HG03439 (cell line): ENCODE data around the gene ELOVL7.
"Not testable (repeated sequence)": the region's sequence is repeated elsewhere in the genome, so short reads cannot be mapped to it uniquely, and the experiment has no call there.

Experiments used
- ATAC-seq: cut with Tn5 transposase; IDR thresholded peaks from one replicate; pipeline ENCODE4 v1.9.1; 2021; ENCODE audit warnings: mild to moderate bottlenecking, moderate library complexity; ENCODE audit not compliant: unreplicated experiment

ELOVL7 gene

GRCh38 chr5:60797482-60798153 lies 46.5 kb downstream of the ELOVL7 start:
- ATAC-seq: no peak

DNA sequence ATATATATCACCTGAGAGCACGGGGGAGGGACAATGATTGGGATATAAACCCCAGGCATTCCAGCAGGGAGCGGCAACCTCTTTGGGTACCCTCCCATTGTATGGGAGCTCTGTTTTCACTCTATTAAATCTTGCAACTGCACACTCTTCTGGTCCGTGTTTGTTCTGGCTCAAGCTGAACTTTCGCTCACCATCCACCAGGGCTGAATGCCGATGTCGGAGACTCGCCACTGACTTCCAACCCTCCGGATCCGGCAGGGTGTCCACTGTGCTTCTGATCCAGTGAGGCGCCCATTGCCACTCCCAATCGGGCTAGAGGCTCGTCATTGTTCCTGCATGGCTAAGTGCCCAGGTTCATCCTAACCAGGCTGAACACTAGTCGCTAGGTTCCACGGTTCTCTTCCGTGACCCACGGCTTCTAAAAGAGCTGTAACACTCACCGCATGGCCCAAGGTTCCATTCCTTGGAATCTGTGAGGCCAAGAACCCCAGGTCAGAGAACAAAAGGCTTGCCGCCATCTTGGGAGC lies 48.6 kb downstream of the ELOVL7 start:
- not testable (repeated sequence) for ATAC-seq

- no peak for ATAC-seq
Measured at GRCh38 chr5:60794691-60795090, 49.4 kb downstream of the ELOVL7 start.

GRCh38 chr5:60792438-60792837 lies 51.6 kb downstream of the ELOVL7 start:
- ATAC-seq: no peak

DNA sequence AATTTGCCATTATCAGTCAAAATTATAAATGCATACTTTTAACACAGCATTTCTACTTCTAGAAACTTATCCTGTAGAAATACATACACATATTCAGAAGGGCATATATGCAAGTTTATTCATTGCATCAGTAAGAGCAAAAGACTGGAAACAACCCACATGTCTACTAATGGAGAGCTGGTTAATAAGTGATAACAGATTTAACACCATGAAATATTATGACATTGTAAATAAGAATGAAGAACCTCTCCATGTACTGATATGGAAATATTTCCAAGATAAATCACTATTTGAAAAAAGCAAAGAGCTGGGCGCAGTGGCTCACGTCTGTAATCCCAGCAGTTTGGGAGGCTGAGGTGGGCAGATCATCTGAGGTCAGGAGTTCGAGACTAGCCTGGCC lies 54.5 kb downstream of the ELOVL7 start:
- ATAC-seq: no peak

- no peak for ATAC-seq
Measured at GRCh38 chr5:60788863-60789513, 55.1 kb downstream of the ELOVL7 start.

DNA sequence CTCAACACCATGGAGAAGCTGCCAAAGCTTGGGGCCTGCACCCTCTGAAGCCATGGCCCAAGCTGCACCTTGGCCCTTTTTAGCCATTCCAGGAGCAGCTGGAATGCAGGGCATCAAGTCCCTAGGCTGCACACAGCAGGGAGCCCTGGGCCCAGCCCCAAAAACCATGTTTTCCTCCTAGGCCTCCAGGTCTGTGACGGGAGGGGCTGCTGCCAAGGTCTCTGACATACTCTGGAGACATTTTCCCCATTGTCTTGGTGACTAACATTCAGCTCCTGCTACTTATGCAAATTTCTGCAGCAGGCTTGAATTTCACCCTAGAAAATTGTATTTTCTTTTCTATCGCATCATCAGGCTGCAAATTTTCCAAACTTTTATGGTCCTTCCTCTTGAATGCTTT lies 64.6 kb downstream of the ELOVL7 start:
- no peak for ATAC-seq

- no peak for ATAC-seq
Measured at GRCh38 chr5:60776343-60776742, 67.7 kb downstream of the ELOVL7 start.

DNA sequence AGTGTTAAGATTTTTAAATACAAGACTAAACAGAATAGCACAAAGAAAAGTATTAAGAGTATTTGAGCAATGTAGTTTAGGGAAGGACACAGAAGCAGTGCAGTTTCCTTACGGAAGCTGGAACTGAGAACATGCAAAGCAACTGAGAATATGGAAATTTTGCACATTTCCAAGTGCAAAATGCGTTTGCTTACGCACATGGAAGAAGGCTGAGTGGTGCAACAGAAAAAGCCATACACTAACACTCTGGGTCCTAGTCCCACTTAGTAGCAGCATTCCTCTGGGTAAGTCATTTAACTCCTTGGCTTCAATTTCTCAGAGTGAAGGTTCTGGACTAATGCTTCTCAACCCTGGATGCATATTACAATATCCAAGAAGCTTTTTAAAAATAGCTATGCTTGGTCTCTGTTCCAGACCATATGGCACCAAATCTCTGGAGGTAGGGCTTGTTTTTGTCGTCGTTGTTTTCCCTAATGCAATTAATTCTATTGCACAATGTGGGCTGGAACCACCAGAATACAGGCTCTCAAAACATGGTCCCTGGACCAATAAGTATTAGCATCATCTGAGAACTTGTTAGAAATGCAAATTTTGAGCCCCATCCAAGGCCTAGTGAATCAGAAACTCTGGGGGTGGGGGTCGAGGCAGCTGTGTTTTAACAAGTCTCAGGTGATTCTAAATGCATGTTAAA lies 78.9 kb downstream of the ELOVL7 start:
- ATAC-seq: no peak

GRCh38 chr5:60763061-60763460 lies 81.0 kb downstream of the ELOVL7 start:
- no peak for ATAC-seq

DNA sequence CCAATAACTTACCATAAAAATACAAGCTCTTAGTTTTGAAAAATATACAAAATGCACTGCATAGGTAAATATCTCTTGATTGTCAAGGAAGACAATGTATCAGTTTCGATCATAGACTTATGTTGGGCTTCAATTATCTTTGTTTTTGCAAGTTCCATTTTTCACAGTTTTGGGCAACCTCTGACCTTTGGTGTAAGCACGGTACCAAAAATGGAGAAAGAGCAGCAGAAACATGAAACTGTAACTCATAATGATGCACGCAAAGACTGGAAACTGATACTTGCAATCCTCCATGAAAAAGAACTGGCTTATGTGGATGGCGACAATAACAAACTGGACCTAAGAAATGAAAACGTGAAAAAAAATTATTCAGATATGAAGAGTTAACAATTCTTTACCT lies 89.6 kb downstream of the ELOVL7 start:
- ATAC-seq: no peak

DNA sequence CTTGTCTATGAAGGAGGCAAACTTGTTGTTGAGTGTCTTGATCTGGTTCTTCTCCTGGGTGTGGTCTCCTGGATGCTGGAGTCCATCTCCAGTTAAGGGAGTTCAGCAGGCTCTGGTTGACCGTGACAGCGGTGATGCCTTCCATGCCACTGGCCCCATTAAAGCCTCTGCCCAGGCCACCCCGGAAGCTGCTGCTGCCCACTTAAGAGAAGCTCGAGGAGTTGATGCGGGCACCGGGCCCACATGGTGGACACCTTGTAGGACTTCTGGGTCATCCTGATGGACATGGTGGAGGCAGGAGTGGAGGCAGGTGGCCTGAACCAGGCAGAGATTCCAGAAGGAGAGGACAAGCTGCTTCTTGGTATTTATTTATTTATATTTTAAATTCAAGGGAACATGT lies 99.4 kb downstream of the ELOVL7 start:
- no peak for ATAC-seq

- no peak for ATAC-seq
Measured at GRCh38 chr5:60743511-60744314, 100.4 kb downstream of the ELOVL7 start.

DNA sequence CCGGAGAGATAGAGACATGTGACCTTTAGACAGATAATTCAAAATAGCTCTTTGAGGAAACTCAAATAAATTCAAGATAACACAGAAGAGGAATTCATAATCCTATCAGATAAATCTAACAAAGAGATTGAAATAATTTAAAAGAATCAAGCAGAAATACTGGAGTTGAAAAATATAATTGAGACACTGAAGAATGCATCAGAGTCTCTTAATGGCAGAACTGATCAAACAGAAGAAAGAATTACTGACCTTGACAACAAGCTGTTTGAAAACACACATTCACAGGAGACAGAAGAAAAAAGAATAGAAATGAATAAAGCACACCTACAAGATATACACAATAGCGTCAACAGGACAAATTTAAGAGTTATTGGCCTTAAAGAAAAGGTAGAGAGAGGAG lies 103.7 kb downstream of the ELOVL7 start:
- ATAC-seq: no peak

DNA sequence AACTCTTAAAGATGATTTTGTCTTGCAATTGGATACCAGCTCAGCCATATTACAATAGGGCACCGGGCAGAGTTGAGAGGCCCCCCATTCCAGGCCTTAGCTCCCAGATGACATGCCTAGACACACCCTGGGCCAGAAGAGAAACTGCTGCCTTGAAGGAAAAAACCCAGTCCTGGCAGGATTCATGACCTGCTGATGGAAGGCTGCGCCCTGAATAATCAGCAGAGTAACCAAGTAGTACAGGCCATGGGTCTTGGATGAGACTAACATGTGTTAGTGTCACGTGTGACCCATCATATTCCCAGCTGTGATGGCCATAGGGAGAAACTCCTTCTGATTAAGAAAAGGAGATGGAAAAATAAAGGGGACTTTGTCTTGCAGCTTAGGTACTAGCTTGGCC lies 105.1 kb downstream of the ELOVL7 start:
- no peak for ATAC-seq

DNA sequence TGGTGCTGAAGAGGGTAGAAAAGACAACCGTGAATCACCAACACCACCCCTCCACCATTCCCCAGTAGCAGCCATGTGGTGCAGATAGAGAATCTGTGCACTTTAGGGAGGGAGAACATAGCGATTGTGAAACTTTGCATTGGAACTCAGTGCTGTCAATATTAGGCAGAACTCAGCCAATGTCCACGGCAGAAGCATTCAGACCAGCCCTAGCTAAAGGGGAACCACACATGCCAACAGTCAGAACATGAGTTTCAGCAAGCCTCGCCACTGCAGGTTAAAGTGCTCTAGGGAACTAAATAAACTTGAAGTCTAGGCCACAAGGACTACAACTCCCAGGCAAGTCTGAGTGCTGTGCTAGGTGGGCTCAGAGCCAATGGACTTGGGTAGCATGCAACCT lies 105.6 kb downstream of the ELOVL7 start:
- no peak for ATAC-seq

- not testable (repeated sequence) for ATAC-seq
Measured at GRCh38 chr5:60730858-60731257, 113.2 kb downstream of the ELOVL7 start.

DNA sequence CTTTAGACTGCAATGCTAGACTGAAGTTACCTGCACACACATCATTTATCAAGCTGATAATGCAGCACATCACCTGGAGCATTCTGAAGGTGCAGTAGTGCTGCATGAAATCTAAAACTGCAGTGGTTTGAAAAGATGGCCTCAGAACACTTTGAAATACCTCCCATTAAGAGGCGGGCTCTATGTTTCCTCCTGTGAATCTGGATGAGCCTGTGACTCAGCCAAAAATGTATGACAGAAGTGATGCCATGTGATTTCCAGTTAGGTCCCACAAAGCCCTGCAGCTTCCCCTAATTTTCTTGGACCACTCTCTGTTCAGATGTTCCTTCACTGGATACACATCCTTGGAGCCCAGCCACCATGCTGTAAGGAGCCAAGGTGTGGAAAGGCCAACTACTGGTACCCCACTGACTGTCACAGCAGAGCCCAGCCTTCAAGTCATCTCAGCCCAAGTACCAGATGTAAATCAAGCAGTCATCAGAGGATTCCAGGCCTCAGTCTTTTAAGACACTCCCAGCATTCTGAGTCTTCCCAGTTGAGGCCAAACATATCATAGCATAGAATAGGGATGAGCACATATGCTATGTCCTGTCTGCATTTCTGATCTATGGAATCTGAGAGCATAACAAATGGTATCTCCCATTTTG lies 116.9 kb downstream of the ELOVL7 start:
- no peak for ATAC-seq

- no peak for ATAC-seq
Measured at GRCh38 chr5:60724126-60724525, 119.9 kb downstream of the ELOVL7 start.

DNA sequence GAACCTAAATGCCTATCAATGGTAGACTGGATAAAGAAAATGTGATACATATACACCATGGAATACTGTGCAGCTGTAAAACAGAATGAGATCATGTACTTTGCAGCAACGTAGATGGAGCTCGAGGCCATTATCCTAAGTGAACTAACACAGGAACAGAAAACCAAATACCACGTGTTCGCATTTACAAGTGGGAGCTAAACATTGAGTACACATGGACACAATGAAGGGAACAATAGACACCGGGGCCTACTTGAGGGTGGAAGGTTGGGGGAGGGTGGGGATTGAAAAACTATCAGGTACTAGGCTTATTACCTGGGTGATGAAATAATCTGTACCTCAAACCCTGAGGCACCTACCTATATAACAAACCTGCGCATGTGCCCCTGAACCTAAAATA lies 121.7 kb downstream of the ELOVL7 start:
- no peak for ATAC-seq

DNA sequence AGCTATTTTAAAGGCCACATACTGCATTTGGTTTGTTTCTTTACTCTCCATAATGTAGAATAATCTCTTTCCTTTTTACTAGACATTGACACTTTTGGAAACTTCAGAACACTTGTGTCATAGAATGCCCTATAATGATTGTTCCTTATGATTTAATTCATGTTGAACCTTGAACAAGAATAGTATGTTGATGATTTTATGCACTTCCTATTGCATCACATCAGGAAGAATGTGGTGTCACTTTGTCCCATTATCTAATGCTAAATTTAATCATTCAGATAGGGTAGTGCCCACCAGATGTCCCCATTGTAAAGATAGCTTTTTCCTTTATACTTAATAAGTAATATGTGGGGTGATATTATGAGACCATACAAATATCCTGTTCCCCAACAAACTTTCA lies 124.7 kb downstream of the ELOVL7 start:
- ATAC-seq: no peak
